HepG2 (cell line): ENCODE results near the gene LRRC4C. TPM values are rescaled to one million over a fixed set of nuclear protein-coding genes. Genes with fewer than 3 reads are reported as not detected.

Experiments
- ATAC-seq: fragments of 200-7000 bp; cut with Tn5 transposase; 3 replicates; pipeline ENCODE4 v1.9.1; 2020; ENCODE audit warnings: mild to moderate bottlenecking, moderate library complexity
- BruUV-seq: library from RNA; stranded (reverse); fragments of 400-500 nt; replicated peaks from 2 replicates; lab custom pipeline; 2021; lab: Mats Ljungman, UMichigan
- CTCF ChIA-PET: fragments of 300-600 bp; formaldehyde crosslinking; extraction: SDS; loops from one replicate; lab custom pipeline; 2021; ENCODE audit warnings: low total read pairs, inconsistent platforms, low intra/inter-chr PET ratio; lab: Yijun Ruan, JAX
- POLR2A ChIA-PET: fragments of 350-600 bp; sonication (Branson Sonifier 250); formaldehyde crosslinking; loops from one replicate; lab custom pipeline; 2020; ENCODE audit warnings: antibody characterized with exemption, inconsistent platforms; lab: Yijun Ruan, JAX
- DNase-seq: peaks from one replicate; pipeline ENCODE4 v3.0.0-alpha.2; 2015; ENCODE audit warnings: low spot score
- FAIRE-seq: peaks from 3 replicates; lab custom pipeline; 2011; peaks lifted over from hg19 to GRCh38; lab: Jason Lieb, UNC
- H2AFZ ChIP-seq: one replicate; pipeline ENCODE4 v1.6.1; 2011; ENCODE audit warnings: low read length, inconsistent platforms
- H3K27ac ChIP-seq: fragments of 300-600 bp; 3 replicates; pipeline ENCODE4 v1.8.0; 2011; ENCODE audit warnings: mixed run types, mild to moderate bottlenecking, mixed read lengths, low read length, inconsistent platforms; ENCODE audit not compliant: insufficient read depth; ENCODE audit errors: extremely low read length
- H3K27me3 ChIP-seq, 2 experiments: fragments of 200-600 bp in 1 of 2; 2 replicates in 1 of 2; 3 replicates in 1 of 2; pipeline versions ENCODE4 v1.6.0 to v1.8.0; 2011; ENCODE audit warnings: low read length in 2 of 2, mild to moderate bottlenecking in 2 of 2, moderate library complexity in 2 of 2, inconsistent platforms in 1 of 2; ENCODE audit not compliant: insufficient read depth in 2 of 2, control insufficient read depth in 1 of 2
- H3K36me3 ChIP-seq, 2 experiments: fragments of 200-600 bp in 1 of 2; replicated peaks in 1 of 2; 2 replicates in 1 of 2; 3 replicates in 1 of 2; pipeline versions ENCODE4 v1.5.1 to v1.8.0; 2011; ENCODE audit warnings: low read length in 2 of 2, inconsistent platforms in 1 of 2; ENCODE audit not compliant: insufficient read depth in 2 of 2, control insufficient read depth in 1 of 2
- H3K4me1 ChIP-seq: 2 replicates; pipeline ENCODE4 v1.5.1; 2012; ENCODE audit warnings: low read length, inconsistent platforms; ENCODE audit not compliant: insufficient read depth
- H3K4me2 ChIP-seq: 2 replicates; pipeline ENCODE4 v1.6.0; 2011; ENCODE audit warnings: low read depth, low read length, inconsistent platforms
- H3K4me3 ChIP-seq, 3 experiments: fragments of 200-600 bp in 1 of 3; sonication (generic), shearing (Covaris generic) in 1 of 3; replicated peaks in 1 of 3; 2 replicates each; pipeline ENCODE4 v1.5.1; 2011 to 2016; ENCODE audit warnings: low read length in 3 of 3, inconsistent platforms in 2 of 3, low read depth in 2 of 3, mild to moderate bottlenecking in 2 of 3, control low read depth in 1 of 3, mixed read lengths in 1 of 3; ENCODE audit not compliant: insufficient read depth in 1 of 3
- H3K79me2 ChIP-seq: one replicate; pipeline ENCODE4 v1.6.1; 2011; ENCODE audit warnings: low read length, inconsistent platforms; ENCODE audit not compliant: insufficient read depth
- H3K9ac ChIP-seq: 2 replicates; pipeline ENCODE4 v1.6.0; 2011; ENCODE audit warnings: mild to moderate bottlenecking, low read depth, low read length, inconsistent platforms; ENCODE audit not compliant: insufficient read depth
- H3K9me3 ChIP-seq: 2 replicates; pipeline ENCODE4 v1.5.1; 2012; ENCODE audit warnings: mild to moderate bottlenecking, low read length
- H4K20me1 ChIP-seq: 2 replicates; pipeline ENCODE4 v1.6.0; 2011; ENCODE audit warnings: inconsistent platforms, mild to moderate bottlenecking, low read length, moderate library complexity; ENCODE audit not compliant: insufficient read depth
- CREM ChIP-seq, 2 experiments: sonication (generic) in 1 of 2; formaldehyde crosslinking in 1 of 2; IDR thresholded peaks; 2 replicates each; pipeline versions ENCODE4 v1.4.0 to v1.6.1; 2016 to 2020; ENCODE audit warnings: antibody characterized with exemption in 1 of 2, mild to moderate bottlenecking in 1 of 2, missing genetic modification reagents in 1 of 2
- ETV6 ChIP-seq: sonication (generic); formaldehyde crosslinking; conservative IDR thresholded peaks from 2 replicates; pipeline ENCODE4 v1.4.0; 2020; ENCODE audit warnings: missing genetic modification reagents
- IKZF1 ChIP-seq: fragments of 450-650 bp; IDR thresholded peaks from 2 replicates; pipeline ENCODE4 v1.7.1; 2016
- KMT2A ChIP-seq: sonication (generic); formaldehyde crosslinking; IDR thresholded peaks from 2 replicates; pipeline ENCODE4 v1.4.0; 2020; ENCODE audit warnings: missing genetic modification reagents
- SRF ChIP-seq: IDR thresholded peaks from 2 replicates; pipeline ENCODE4 v1.6.1; 2011; ENCODE audit warnings: mild to moderate bottlenecking, low read depth, low read length, moderate library complexity
- TBP ChIP-seq: sonication (generic); formaldehyde crosslinking; IDR thresholded peaks from 2 replicates; pipeline ENCODE4 v1.5.0; 2020; ENCODE audit warnings: missing genetic modification reagents
- YEATS2 ChIP-seq: sonication (generic); formaldehyde crosslinking; IDR thresholded peaks from 2 replicates; pipeline ENCODE4 v1.4.0; 2020; ENCODE audit warnings: missing genetic modification reagents, borderline replicate concordance
- ZFP37 ChIP-seq: sonication (generic); formaldehyde crosslinking; IDR thresholded peaks from 2 replicates; pipeline ENCODE4 v1.4.0; 2020; ENCODE audit warnings: missing genetic modification reagents, borderline replicate concordance
- ZNF468 ChIP-seq: sonication (generic); formaldehyde crosslinking; IDR thresholded peaks from 2 replicates; pipeline ENCODE4 v1.8.0; 2022; ENCODE audit warnings: mild to moderate bottlenecking, moderate library complexity, missing genetic modification reagents
- ZNF883 ChIP-seq: sonication (generic); formaldehyde crosslinking; IDR thresholded peaks from 2 replicates; pipeline ENCODE4 v1.5.1; 2020; ENCODE audit warnings: mild to moderate bottlenecking, missing genetic modification reagents; ENCODE audit errors: not compliant biosample characterization
- WGBS: methylation state at CpG from one replicate; pipeline ENCODE4 v1.1.6; 2017; ENCODE audit warnings: low lambda C conversion rate; 5-methylcytosine and 5-hydroxymethylcytosine counted together
- in situ Hi-C: cut with HindIII; loops from 2 replicates; pipeline ENCODE4 v1.10.0; 2017; ENCODE audit warnings: low pct_unique_long_range_greater_than_20kb; ENCODE audit not compliant: extremely low pct_ligation_motif_present
- intact Hi-C: fragments of 100-400 bp; cut with micrococcal nuclease; formaldehyde crosslinking; loops from one replicate; pipeline ENCODE4 v1.10.0; 2022; ENCODE audit not compliant: unreplicated experiment
- polyA plus RNA-seq, 8 experiments: library from polyadenylated mRNA; depleted of rRNA in 3 of 8; stranded (reverse) in 7 of 8; unstranded in 1 of 8; fragments of >200 nt; fragmentation: Illumina TruSeq in 4 of 8; extraction: Trizol in 4 of 8; gene quantifications; 2 replicates each; pipeline versions ENCODE4 v1.2.1 to v1.2.3, GENCODE V29; 2011 to 2016; ENCODE audit warnings: low read depth in 4 of 8, missing spikeins in 1 of 8, mixed read lengths in 1 of 8; ENCODE audit not compliant: insufficient read depth in 1 of 8
- total RNA-seq, 5 experiments: library from RNA; depleted of rRNA; stranded (reverse); fragments of >200 nt; fragmentation: Illumina TruSeq; extraction: Trizol; gene quantifications; 2 replicates each; pipeline ENCODE4 v1.2.3, GENCODE V29; 2016; ENCODE audit warnings: low read depth in 1 of 5
- TF ChIP-seq, protein P1 (sequence below): sonication (generic); formaldehyde crosslinking; IDR thresholded peaks from 2 replicates; pipeline ENCODE4 v1.5.0; 2020; ENCODE audit warnings: missing genetic modification reagents, mild to moderate bottlenecking, borderline replicate concordance
- TF ChIP-seq, protein P2 (sequence below): sonication (generic); formaldehyde crosslinking; IDR thresholded peaks from 2 replicates; pipeline ENCODE4 v1.5.1; 2020; ENCODE audit warnings: mild to moderate bottlenecking, missing genetic modification reagents, moderate library complexity
- TF ChIP-seq, protein P3 (sequence below): sonication (generic); formaldehyde crosslinking; IDR thresholded peaks from 2 replicates; pipeline ENCODE4 v1.4.0; 2020; ENCODE audit warnings: mild to moderate bottlenecking, missing genetic modification reagents
- TF ChIP-seq, protein P4 (sequence below): sonication (generic); formaldehyde crosslinking; IDR thresholded peaks from 2 replicates; pipeline ENCODE4 v1.9.0; 2021; ENCODE audit warnings: missing genetic modification reagents, mild to moderate bottlenecking, borderline replicate concordance

The LRRC4C gene
- total and polyA plus RNA-seq, 2 of the 13 experiments (the other 11 are each of a cell fraction or from before 2014, with no cell fraction given): not detected

DNA sequence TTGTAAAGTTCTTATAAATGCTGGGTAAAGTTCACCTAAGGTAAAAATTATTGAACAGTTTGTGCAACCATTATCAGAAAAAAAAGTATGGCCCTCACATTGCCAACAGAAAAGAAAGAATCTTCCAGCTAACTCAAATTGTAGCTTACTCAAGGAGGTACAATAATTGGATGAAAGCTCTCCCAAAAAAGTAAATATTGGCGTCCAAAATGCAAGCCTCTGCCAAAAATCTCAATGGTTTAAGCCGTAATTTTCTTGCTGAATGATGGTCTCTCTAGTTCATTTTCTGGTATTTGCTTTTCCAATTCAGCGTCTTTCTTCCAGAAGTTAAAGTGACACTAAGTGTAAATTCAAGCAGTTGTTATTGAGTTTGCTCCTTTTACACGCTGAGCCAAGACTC is 727.3 kb downstream of the LRRC4C start:
- no peak for DNase-seq
- ATAC-seq: no peak
- no TSS peak for BruUV-seq
- Histone ChIP-seq H3K27me3 (no peaks in the 10 kb centered on the region), H3K79me2 (no peaks in the 10 kb centered on the region), H3K9ac (no peak overlapping the region), H3K36me3 (no peaks in the 10 kb centered on the region), H4K20me1 (no peaks in the 10 kb centered on the region), H3K27ac (no peak overlapping the region), H3K4me1 (no peaks in the 10 kb centered on the region), H3K4me2 (no peak overlapping the region), H3K4me3 (no peak overlapping the region), H2AFZ (no peak overlapping the region), H3K9me3 (0 out of 2 replicates have a peak, but pooled peaks cover 8% of the 10 kb centered on the region)
- ChIA-PET CTCF (no interaction called here), POLR2A (no interaction called here)
- no peak for TF ChIP-seq SRF
- TF ChIP-seq, protein P1, sequence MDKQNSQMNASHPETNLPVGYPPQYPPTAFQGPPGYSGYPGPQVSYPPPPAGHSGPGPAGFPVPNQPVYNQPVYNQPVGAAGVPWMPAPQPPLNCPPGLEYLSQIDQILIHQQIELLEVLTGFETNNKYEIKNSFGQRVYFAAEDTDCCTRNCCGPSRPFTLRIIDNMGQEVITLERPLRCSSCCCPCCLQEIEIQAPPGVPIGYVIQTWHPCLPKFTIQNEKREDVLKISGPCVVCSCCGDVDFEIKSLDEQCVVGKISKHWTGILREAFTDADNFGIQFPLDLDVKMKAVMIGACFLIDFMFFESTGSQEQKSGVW (CRISPR knock-in tag): no peak
- TF ChIP-seq, protein P2, sequence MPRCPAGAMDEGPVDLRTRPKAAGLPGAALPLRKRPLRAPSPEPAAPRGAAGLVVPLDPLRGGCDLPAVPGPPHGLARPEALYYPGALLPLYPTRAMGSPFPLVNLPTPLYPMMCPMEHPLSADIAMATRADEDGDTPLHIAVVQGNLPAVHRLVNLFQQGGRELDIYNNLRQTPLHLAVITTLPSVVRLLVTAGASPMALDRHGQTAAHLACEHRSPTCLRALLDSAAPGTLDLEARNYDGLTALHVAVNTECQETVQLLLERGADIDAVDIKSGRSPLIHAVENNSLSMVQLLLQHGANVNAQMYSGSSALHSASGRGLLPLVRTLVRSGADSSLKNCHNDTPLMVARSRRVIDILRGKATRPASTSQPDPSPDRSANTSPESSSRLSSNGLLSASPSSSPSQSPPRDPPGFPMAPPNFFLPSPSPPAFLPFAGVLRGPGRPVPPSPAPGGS (CRISPR knock-in tag): no peak
- no peak for TF ChIP-seq CREM (IDR thresholded peaks at IDR 0.05)
- TF ChIP-seq CREM (CRISPR knock-in tag; IDR thresholded peaks at IDR 0.05): no peak
- no peak for TF ChIP-seq IKZF1
- TF ChIP-seq ZNF883 (CRISPR knock-in tag): no peak
- no peak for TF ChIP-seq TBP (CRISPR knock-in tag)
- TF ChIP-seq YEATS2 (CRISPR knock-in tag): no peak
- TF ChIP-seq ZNF468 (CRISPR knock-in tag): no peak
- TF ChIP-seq ETV6: no peak
- no peak for TF ChIP-seq KMT2A (CRISPR knock-in tag)
- TF ChIP-seq ZFP37 (CRISPR knock-in tag): no peak
- TF ChIP-seq, protein P3, sequence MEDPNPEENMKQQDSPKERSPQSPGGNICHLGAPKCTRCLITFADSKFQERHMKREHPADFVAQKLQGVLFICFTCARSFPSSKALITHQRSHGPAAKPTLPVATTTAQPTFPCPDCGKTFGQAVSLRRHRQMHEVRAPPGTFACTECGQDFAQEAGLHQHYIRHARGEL (CRISPR knock-in tag): no peak
- TF ChIP-seq, protein P4, sequence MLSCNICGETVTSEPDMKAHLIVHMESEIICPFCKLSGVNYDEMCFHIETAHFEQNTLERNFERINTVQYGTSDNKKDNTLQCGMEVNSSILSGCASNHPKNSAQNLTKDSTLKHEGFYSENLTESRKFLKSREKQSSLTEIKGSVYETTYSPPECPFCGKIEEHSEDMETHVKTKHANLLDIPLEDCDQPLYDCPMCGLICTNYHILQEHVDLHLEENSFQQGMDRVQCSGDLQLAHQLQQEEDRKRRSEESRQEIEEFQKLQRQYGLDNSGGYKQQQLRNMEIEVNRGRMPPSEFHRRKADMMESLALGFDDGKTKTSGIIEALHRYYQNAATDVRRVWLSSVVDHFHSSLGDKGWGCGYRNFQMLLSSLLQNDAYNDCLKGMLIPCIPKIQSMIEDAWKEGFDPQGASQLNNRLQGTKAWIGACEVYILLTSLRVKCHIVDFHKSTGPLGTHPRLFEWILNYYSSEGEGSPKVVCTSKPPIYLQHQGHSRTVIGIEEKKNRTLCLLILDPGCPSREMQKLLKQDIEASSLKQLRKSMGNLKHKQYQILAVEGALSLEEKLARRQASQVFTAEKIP (CRISPR knock-in tag): no peak
- no peak for FAIRE-seq
- in situ Hi-C loops: no loop called here
- 1% methylated on average over 4 of the region's 4 CpGs for WGBS
- intact Hi-C loops: no loop called here
